ENCODE results near the gene HNRNPA3. TPM values are rescaled to one million over a fixed set of nuclear protein-coding genes. Genes with fewer than 3 reads are reported as not detected.
"Not testable (repeated sequence)": the region's sequence is repeated elsewhere in the genome, so short reads cannot be mapped to it uniquely, and the experiment has no call there.

Gene HNRNPA3
- total RNA-seq, 1 experiment from 2014 or later: 179 TPM

DNA sequence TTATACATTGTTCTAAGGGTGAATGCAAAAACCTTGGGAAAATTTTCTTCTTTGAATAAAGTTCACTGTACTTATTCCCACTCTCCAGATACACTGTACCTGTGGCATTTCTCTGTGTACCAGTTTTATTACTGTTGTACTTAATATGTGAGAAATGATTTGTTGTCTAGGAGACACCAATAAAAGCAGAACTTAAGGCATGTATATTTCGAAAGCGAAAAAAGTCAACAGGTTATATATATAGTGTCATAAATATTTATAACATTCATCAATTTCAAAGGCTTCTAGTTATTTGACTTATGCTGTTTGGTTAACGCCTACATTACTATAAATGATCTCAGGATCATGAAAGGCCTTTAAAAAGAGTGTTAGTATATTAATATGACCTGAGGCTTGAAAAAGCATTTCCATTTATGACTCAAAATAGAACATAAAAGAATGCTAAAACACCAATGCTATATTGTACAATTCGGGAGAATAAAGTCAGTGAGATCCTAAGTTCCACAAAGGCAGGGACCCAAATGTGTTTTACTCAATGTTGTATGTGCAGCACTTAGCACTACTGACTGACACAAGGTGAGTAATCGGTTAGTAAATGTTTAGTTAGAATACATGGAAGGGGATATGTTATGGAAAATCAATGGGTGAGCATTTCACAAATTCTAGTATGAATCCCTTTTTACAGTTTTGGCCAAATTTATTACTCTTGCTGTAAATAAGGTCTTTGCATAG is 32.2 kb upstream of the HNRNPA3 start:
- H3K4me1 Mint-ChIP-seq (ENCODE audit: insufficient read depth, unreplicated experiment): peaks cover 27% of the 10 kb centered on the region
- DNase-seq (ENCODE audit: unreplicated experiment): no peak
- CTCF ChIA-PET: no interaction called here
- H3K4me3 Mint-ChIP-seq (ENCODE audit: unreplicated experiment): no peak overlapping the region
- BruUV-seq (replicated peaks): no TSS peak
- intact Hi-C loops (cut with micrococcal nuclease): no loop called here
- H3K27me3 Mint-ChIP-seq (ENCODE audit: insufficient read depth, unreplicated experiment): no peaks in the 10 kb centered on the region
- POLR2A ChIA-PET: interaction anchor here (1.4 to 1.8 kb wide), 2 partner anchors 15 to 31 kb away, joined by 4 to 8 read pairs; no protein-coding TSS in a partner anchor
- TF ChIP-seq, protein P1, sequence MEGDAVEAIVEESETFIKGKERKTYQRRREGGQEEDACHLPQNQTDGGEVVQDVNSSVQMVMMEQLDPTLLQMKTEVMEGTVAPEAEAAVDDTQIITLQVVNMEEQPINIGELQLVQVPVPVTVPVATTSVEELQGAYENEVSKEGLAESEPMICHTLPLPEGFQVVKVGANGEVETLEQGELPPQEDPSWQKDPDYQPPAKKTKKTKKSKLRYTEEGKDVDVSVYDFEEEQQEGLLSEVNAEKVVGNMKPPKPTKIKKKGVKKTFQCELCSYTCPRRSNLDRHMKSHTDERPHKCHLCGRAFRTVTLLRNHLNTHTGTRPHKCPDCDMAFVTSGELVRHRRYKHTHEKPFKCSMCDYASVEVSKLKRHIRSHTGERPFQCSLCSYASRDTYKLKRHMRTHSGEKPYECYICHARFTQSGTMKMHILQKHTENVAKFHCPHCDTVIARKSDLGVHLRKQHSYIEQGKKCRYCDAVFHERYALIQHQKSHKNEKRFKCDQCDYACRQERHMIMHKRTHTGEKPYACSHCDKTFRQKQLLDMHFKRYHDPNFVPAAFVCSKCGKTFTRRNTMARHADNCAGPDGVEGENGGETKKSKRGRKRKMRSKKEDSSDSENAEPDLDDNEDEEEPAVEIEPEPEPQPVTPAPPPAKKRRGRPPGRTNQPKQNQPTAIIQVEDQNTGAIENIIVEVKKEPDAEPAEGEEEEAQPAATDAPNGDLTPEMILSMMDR (IDR thresholded peaks at IDR 0.05; ENCODE audit: unreplicated experiment): no peak
- H3K36me3 Mint-ChIP-seq (ENCODE audit: insufficient read depth, unreplicated experiment): peaks cover 6% of the 10 kb centered on the region
- no peak overlapping the region for H3K27ac Mint-ChIP-seq (ENCODE audit: low read depth, unreplicated experiment)
- no peaks in the 10 kb centered on the region for H3K9me3 Mint-ChIP-seq (ENCODE audit: unreplicated experiment)

DNA sequence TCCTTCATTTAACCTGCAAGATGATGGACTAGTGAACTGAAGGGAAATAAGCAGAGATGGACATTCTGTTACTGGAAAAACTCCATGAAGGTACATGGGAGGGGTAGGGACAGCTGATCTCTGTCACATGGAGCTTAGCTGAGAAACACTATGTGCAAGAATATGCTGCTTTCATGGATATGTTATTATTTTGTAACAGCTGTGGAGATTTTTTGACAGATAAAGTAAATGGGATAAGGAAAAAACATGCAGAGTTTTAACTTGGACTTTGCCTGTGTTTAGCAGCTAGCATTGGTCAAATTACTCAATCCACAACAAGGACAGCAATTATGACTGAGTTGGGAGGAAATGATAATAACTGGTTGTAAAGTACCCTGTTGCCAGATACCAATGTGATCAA is 28.7 kb upstream of the HNRNPA3 start:
- no TSS peak for BruUV-seq (replicated peaks)
- TF ChIP-seq, protein P1 (IDR thresholded peaks at IDR 0.05; ENCODE audit: unreplicated experiment): no peak
- H3K4me1 Mint-ChIP-seq (ENCODE audit: insufficient read depth, unreplicated experiment): peaks cover 24% of the 10 kb centered on the region
- H3K36me3 Mint-ChIP-seq (ENCODE audit: insufficient read depth, unreplicated experiment): peaks cover 6% of the 10 kb centered on the region
- intact Hi-C loops (cut with micrococcal nuclease): no loop called here
- H3K4me3 Mint-ChIP-seq (ENCODE audit: unreplicated experiment): no peak overlapping the region
- DNase-seq (ENCODE audit: unreplicated experiment): no peak
- CTCF ChIA-PET: no interaction called here
- H3K27ac Mint-ChIP-seq (ENCODE audit: low read depth, unreplicated experiment): no peak overlapping the region
- H3K9me3 Mint-ChIP-seq (ENCODE audit: unreplicated experiment): no peaks in the 10 kb centered on the region
- no peaks in the 10 kb centered on the region for H3K27me3 Mint-ChIP-seq (ENCODE audit: insufficient read depth, unreplicated experiment)
- POLR2A ChIA-PET: interaction anchor here (0.9 to 2.4 kb wide), 8 partner anchors 12 to 133 kb away, joined by 3 to 7 read pairs (median 4); partner anchors contain the start of gene HNRNPA3

DNA sequence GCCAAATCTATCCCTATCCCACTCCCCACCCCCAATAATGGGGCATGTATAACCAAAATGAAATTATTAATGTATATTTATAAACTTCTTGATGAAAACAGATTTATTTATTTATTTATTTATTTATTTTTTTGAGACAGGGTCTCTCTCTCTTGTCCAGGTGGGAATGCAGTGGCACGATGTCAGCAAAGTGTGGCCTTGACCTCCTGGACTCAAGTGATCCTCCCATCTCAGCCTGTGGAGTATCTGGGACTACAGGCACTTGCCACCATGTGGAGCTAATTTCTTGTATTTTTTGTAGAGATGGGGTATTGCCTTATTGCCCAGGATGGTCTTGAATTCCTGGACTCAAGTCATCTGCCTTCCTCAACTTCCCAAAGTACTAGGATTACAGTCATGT is 28.0 kb upstream of the HNRNPA3 start:
- Mint-ChIP-seq H3K27ac (ENCODE audit: low read depth, unreplicated experiment) (no peak overlapping the region), H3K4me1 (ENCODE audit: insufficient read depth, unreplicated experiment) (peaks cover 24% of the 10 kb centered on the region), H3K4me3 (ENCODE audit: unreplicated experiment) (no peak overlapping the region), H3K27me3 (ENCODE audit: insufficient read depth, unreplicated experiment) (no peaks in the 10 kb centered on the region), H3K36me3 (ENCODE audit: insufficient read depth, unreplicated experiment) (peaks cover 6% of the 10 kb centered on the region), H3K9me3 (ENCODE audit: unreplicated experiment) (no peaks in the 10 kb centered on the region)
- no peak for DNase-seq (ENCODE audit: unreplicated experiment)
- BruUV-seq (replicated peaks): no TSS peak
- CTCF ChIA-PET: interaction anchor here (0.7 to 1.8 kb wide), 3 partner anchors 9 to 140 kb away, joined by 3 to 8 read pairs (median 6); no protein-coding TSS in a partner anchor
- intact Hi-C loops (cut with micrococcal nuclease): no loop called here
- TF ChIP-seq, protein P1 (IDR thresholded peaks at IDR 0.05; ENCODE audit: unreplicated experiment): no peak
- POLR2A ChIA-PET: interaction anchor here (0.6 to 2.7 kb wide), 9 partner anchors 12 to 132 kb away, joined by 3 to 12 read pairs (median 3); partner anchors contain the start of gene HNRNPA3

DNA sequence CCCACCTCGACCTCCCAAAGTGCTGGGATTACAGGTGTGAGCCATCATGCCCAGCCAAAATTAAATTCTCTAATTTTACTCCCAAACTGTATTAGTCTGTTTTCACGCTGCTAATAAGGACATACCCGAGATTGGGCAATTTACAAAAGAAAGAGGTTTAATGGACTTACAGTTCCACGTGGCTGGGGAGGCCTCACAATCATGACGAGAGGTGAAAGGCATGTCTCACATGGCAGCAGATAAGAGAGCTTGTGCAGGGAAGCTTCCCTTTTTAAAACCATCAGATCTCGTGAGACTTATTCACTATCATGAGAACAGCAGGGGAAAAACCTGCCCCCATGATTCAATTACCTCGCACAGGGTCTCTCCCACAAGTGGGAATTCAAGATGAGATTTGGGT is 26.6 kb upstream of the HNRNPA3 start:
- POLR2A ChIA-PET: interaction anchor here (2.4 to 2.7 kb wide), 2 partner anchors 14 to 26 kb away, joined by 7 to 12 read pairs; partner anchors contain the start of gene HNRNPA3
- H3K27me3 Mint-ChIP-seq (ENCODE audit: insufficient read depth, unreplicated experiment); DNase-seq (ENCODE audit: unreplicated experiment); intact Hi-C loops (cut with micrococcal nuclease); H3K36me3 Mint-ChIP-seq (ENCODE audit: insufficient read depth, unreplicated experiment); H3K4me3 Mint-ChIP-seq (ENCODE audit: unreplicated experiment); H3K9me3 Mint-ChIP-seq (ENCODE audit: unreplicated experiment); H3K27ac Mint-ChIP-seq (ENCODE audit: low read depth, unreplicated experiment); BruUV-seq (replicated peaks): not testable (repeated sequence)
- H3K4me1 Mint-ChIP-seq (ENCODE audit: insufficient read depth, unreplicated experiment): peaks cover 24% of the 10 kb centered on the region
- CTCF ChIA-PET: interaction anchor here (0.6 to 1.8 kb wide), 4 partner anchors 8 to 1499 kb away, joined by 3 to 8 read pairs (median 4); no protein-coding TSS in a partner anchor

Measured in MCF 10A (cell line).